ENCODE measurements around the gene ZDHHC9.

DNA sequence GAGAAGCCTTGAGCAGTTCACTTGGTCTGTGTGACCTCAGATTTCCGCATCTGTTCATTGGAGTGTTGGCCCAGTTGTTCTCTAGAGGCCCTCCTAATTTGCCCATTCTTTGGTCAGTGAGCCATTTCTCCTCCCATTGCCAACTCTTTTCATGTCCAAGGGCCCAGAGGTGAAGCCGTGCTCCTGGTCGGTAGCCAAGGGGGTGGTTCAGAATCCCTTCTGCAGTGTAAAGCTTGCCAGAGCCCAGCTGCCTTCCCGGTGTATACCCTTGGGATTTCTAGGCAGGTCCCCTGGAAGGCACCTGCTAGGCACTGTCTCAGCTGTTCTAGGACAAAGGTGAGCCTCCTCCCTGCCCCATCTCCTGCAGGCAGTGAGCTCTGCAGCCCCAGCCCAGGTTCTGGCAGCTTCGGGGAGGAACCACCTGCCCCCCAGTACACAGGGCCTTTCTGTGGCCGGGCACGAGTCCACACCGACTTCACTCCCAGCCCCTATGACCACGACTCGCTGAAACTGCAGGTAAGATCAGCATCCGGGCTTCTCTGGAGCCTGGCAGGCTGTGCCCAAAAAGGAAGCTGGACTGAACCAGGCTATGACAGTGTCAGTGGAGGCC lies 51.6 kb downstream of the ZDHHC9 start:
- TF ChIP-seq, protein P1, sequence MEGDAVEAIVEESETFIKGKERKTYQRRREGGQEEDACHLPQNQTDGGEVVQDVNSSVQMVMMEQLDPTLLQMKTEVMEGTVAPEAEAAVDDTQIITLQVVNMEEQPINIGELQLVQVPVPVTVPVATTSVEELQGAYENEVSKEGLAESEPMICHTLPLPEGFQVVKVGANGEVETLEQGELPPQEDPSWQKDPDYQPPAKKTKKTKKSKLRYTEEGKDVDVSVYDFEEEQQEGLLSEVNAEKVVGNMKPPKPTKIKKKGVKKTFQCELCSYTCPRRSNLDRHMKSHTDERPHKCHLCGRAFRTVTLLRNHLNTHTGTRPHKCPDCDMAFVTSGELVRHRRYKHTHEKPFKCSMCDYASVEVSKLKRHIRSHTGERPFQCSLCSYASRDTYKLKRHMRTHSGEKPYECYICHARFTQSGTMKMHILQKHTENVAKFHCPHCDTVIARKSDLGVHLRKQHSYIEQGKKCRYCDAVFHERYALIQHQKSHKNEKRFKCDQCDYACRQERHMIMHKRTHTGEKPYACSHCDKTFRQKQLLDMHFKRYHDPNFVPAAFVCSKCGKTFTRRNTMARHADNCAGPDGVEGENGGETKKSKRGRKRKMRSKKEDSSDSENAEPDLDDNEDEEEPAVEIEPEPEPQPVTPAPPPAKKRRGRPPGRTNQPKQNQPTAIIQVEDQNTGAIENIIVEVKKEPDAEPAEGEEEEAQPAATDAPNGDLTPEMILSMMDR (IDR thresholded peaks at IDR 0.05): no peak
- no peak for TF ChIP-seq EZH2 (IDR thresholded peaks at IDR 0.05; ENCODE audit: borderline replicate concordance, insufficient read depth, low read depth, low read length, poor library complexity, severe bottlenecking)
